H1 (cell line): Measurements from ENCODE around the gene CERKL. TPM values are rescaled to one million over a fixed set of nuclear protein-coding genes. Genes with fewer than 3 reads are reported as not detected.
A peak's percentile ranks its signal among the peaks of the same experiment; 100 is the strongest.

Experiments used
- RNF2 ChIP-seq: fragments of 200-900, 300-1000 bp; sonication (generic); IDR thresholded peaks from 2 replicates; pipeline ENCODE4 v1.7.1; 2016; ENCODE audit warnings: borderline replicate concordance, low read depth, mild to moderate bottlenecking, antibody characterized with exemption, low read length; ENCODE audit not compliant: poor library complexity, severe bottlenecking; ENCODE audit errors: missing control alignments
- polyA plus RNA-seq, 7 experiments: library from polyadenylated mRNA; depleted of rRNA in 3 of 7; stranded (reverse) in 5 of 7; unstranded in 2 of 7; fragments of >200 nt in 5 of 7; fragments of 200-250 nt in 2 of 7; gene quantifications; 1 replicate in 5 of 7; 2 replicates in 1 of 7; 4 replicates in 1 of 7; pipeline versions ENCODE4 v1.2.1 to v1.2.3, GENCODE V29; 2011 to 2013; ENCODE audit warnings: missing spikeins in 2 of 7, mixed read lengths in 2 of 7
- total RNA-seq: library from RNA; stranded (reverse); fragmentation: NEBNext Ultra II Directional; extraction: Animal tissue kit (Norgen Biotek cat#: 25700); gene quantifications from 2 replicates; pipeline ENCODE4 v1.2.1, GENCODE V29; 2021
- TF ChIP-seq, protein P1 (sequence below): IDR thresholded peaks from 2 replicates; pipeline ENCODE4 v1.6.1; 2011; ENCODE audit warnings: low read depth, mild to moderate bottlenecking, low read length; ENCODE audit not compliant: insufficient read depth

Gene CERKL
- total and polyA plus RNA-seq, 2 of the 8 experiments (the other 6 are each of a cell fraction or from before 2014, with no cell fraction given) = 0.05 TPM; not detected in 1

- TF ChIP-seq, protein P1, sequence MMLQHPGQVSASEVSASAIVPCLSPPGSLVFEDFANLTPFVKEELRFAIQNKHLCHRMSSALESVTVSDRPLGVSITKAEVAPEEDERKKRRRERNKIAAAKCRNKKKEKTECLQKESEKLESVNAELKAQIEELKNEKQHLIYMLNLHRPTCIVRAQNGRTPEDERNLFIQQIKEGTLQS = no peak
- TF ChIP-seq RNF2 = peak; percentile 56
Measured at GRCh38 chr2:181684454-181685149, 27.7 kb upstream of the CERKL start (continued).
